K562 (cell line): ENCODE data around the gene USHBP1. TPM values are rescaled to one million over a fixed set of nuclear protein-coding genes. Genes with fewer than 3 reads are reported as not detected.
A peak's percentile ranks its signal among the peaks of the same experiment; 100 is the strongest.

Experiments
- ARID2 ChIP-seq: fragments of 450-650 bp; IDR thresholded peaks from 2 replicates; pipeline ENCODE4 v1.6.1; 2017; ENCODE audit warnings: antibody characterized with exemption, mild to moderate bottlenecking
- BRF2 ChIP-seq: IDR thresholded peaks from 3 replicates; pipeline ENCODE4 v1.6.1; 2011; ENCODE audit warnings: borderline replicate concordance, mild to moderate bottlenecking; ENCODE audit not compliant: insufficient read length, insufficient read depth
- CC2D1A ChIP-seq: fragments of 450-650 bp; IDR thresholded peaks from 2 replicates; pipeline ENCODE4 v1.6.1; 2017; ENCODE audit warnings: mild to moderate bottlenecking
- CCNT2 ChIP-seq: IDR thresholded peaks from 2 replicates; pipeline ENCODE4 v1.6.1; 2011; ENCODE audit warnings: borderline replicate concordance, low read depth, mild to moderate bottlenecking, moderate library complexity, mixed read lengths, low read length; ENCODE audit not compliant: insufficient read length; ENCODE audit errors: extremely low read depth
- KDM5B ChIP-seq: fragments of 200-600 bp; sonication (generic); IDR thresholded peaks from 2 replicates; pipeline ENCODE4 v1.6.1; 2012; ENCODE audit warnings: low read depth, mild to moderate bottlenecking, moderate library complexity, low read length, control low read depth, inconsistent platforms; ENCODE audit not compliant: insufficient replicate concordance
- MYC ChIP-seq, 2 experiments: fragments of 250-450 bp in 1 of 2; sonication (Bioruptor Pico) in 1 of 2; IDR thresholded peaks; 2 replicates each; pipeline versions ENCODE4 v1.5.1 to v1.6.1; 2012 to 2021; ENCODE audit warnings: low read depth in 2 of 2, borderline replicate concordance in 1 of 2, improper control_type of control experiment in 1 of 2, low read length in 1 of 2, mild to moderate bottlenecking in 1 of 2, moderate library complexity in 1 of 2
- NR0B1 ChIP-seq: fragments of 450-650 bp; IDR thresholded peaks from one replicate; pipeline ENCODE4 v1.6.1; 2018; ENCODE audit warnings: mild to moderate bottlenecking, moderate library complexity; ENCODE audit not compliant: partially characterized antibody
- SETDB1 ChIP-seq: IDR thresholded peaks from one replicate; pipeline ENCODE4 v1.6.1; 2012; ENCODE audit warnings: low read length, control low read depth, inconsistent platforms
- SNIP1 ChIP-seq: fragments of 450-650 bp; IDR thresholded peaks from 2 replicates; pipeline ENCODE4 v1.7.1; 2017; ENCODE audit warnings: low read depth, mild to moderate bottlenecking
- ZNF277 ChIP-seq: fragments of 250-450 bp; sonication (Bioruptor Pico); IDR thresholded peaks from 2 replicates; pipeline ENCODE4 v1.8.0; 2022; ENCODE audit warnings: inconsistent platforms, mild to moderate bottlenecking, moderate library complexity, borderline replicate concordance
- polyA plus RNA-seq, 8 experiments: library from polyadenylated mRNA; depleted of rRNA in 4 of 8; stranded (reverse) in 5 of 8; unstranded in 3 of 8; fragments of >200 nt; fragmentation: Nextera tagmentation in 2 of 8; fragmentation: Illumina TruSeq in 1 of 8; extraction: Ambion mirVana in 2 of 8; extraction: Trizol in 1 of 8; gene quantifications; 2 replicates each; pipeline versions ENCODE4 v1.2.1 to v1.2.3, GENCODE V29; 2011 to 2014; ENCODE audit warnings: inconsistent platforms in 1 of 8, missing spikeins in 1 of 8
- total RNA-seq, 7 experiments: library from RNA; depleted of rRNA in 6 of 7; stranded (reverse); fragments of >200 nt in 6 of 7; fragmentation: Illumina TruSeq in 2 of 7; extraction: Trizol in 2 of 7; gene quantifications; 2 replicates each; pipeline versions ENCODE4 v1.2.1 to v1.2.3, GENCODE V29; 2011 to 2021; ENCODE audit warnings: low replicate concordance in 1 of 7
- TF ChIP-seq, protein P1 (sequence below): fragments of 250-450 bp; sonication (Bioruptor Pico); IDR thresholded peaks from 2 replicates; pipeline ENCODE4 v1.9.0; 2021; ENCODE audit warnings: mild to moderate bottlenecking
- TF ChIP-seq, protein P2 (sequence below), 2 experiments: fragments of 450-650 bp; IDR thresholded peaks; 2 replicates each; pipeline ENCODE4 v1.6.1; 2018; ENCODE audit warnings: mild to moderate bottlenecking in 2 of 2, low read depth in 1 of 2; ENCODE audit not compliant: partially characterized antibody in 2 of 2
- TF ChIP-seq, protein P3 (sequence below), 2 experiments: fragments of 450-650 bp in 1 of 2; sonication (generic) in 1 of 2; formaldehyde crosslinking in 1 of 2; IDR thresholded peaks in 1 of 2; conservative IDR thresholded peaks in 1 of 2; 2 replicates each; pipeline versions ENCODE4 v1.6.1 to v1.8.1; 2016 to 2023; ENCODE audit warnings: mild to moderate bottlenecking in 2 of 2, moderate library complexity in 2 of 2, inconsistent platforms in 1 of 2, missing genetic modification reagents in 1 of 2

Gene USHBP1
- total and polyA plus RNA-seq, 9 of the 15 experiments (the other 6 are each of a cell fraction or from before 2014, with no cell fraction given), result 0.03 to 0.10 (median 0.05) TPM; not detected in 5

- no peak for TF ChIP-seq KDM5B
- TF ChIP-seq ZNF277 (CRISPR knock-in tag), result no peak
- TF ChIP-seq, protein P1, sequence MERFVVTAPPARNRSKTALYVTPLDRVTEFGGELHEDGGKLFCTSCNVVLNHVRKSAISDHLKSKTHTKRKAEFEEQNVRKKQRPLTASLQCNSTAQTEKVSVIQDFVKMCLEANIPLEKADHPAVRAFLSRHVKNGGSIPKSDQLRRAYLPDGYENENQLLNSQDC (CRISPR knock-in tag), result no peak
- TF ChIP-seq, protein P2, sequence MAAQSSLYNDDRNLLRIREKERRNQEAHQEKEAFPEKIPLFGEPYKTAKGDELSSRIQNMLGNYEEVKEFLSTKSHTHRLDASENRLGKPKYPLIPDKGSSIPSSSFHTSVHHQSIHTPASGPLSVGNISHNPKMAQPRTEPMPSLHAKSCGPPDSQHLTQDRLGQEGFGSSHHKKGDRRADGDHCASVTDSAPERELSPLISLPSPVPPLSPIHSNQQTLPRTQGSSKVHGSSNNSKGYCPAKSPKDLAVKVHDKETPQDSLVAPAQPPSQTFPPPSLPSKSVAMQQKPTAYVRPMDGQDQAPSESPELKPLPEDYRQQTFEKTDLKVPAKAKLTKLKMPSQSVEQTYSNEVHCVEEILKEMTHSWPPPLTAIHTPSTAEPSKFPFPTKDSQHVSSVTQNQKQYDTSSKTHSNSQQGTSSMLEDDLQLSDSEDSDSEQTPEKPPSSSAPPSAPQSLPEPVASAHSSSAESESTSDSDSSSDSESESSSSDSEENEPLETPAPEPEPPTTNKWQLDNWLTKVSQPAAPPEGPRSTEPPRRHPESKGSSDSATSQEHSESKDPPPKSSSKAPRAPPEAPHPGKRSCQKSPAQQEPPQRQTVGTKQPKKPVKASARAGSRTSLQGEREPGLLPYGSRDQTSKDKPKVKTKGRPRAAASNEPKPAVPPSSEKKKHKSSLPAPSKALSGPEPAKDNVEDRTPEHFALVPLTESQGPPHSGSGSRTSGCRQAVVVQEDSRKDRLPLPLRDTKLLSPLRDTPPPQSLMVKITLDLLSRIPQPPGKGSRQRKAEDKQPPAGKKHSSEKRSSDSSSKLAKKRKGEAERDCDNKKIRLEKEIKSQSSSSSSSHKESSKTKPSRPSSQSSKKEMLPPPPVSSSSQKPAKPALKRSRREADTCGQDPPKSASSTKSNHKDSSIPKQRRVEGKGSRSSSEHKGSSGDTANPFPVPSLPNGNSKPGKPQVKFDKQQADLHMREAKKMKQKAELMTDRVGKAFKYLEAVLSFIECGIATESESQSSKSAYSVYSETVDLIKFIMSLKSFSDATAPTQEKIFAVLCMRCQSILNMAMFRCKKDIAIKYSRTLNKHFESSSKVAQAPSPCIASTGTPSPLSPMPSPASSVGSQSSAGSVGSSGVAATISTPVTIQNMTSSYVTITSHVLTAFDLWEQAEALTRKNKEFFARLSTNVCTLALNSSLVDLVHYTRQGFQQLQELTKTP (IDR thresholded peaks at IDR 0.05; ENCODE audit: low read depth in 1 of 2, partially characterized antibody in 2 of 2), result no peak
- TF ChIP-seq SNIP1, result no peak
- TF ChIP-seq BRF2, result no peak
- TF ChIP-seq SETDB1, result no peak
- TF ChIP-seq, protein P3, sequence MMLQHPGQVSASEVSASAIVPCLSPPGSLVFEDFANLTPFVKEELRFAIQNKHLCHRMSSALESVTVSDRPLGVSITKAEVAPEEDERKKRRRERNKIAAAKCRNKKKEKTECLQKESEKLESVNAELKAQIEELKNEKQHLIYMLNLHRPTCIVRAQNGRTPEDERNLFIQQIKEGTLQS (IDR thresholded peaks at IDR 0.05), result no peak
- TF ChIP-seq, protein P3 (CRISPR knock-in tag; conservative IDR thresholded peaks at IDR 0.05), result no peak
- peak; percentile 41; the same call in 1 of the 2 replicates for TF ChIP-seq ARID2
- no peak for TF ChIP-seq NR0B1
- 0 out of 2 replicates have a peak, but pooled peaks have one; percentile 43 for TF ChIP-seq CC2D1A
- no peak for TF ChIP-seq MYC (IDR thresholded peaks at IDR 0.05; ENCODE audit: low read depth, low read length)
- no peak for TF ChIP-seq MYC (CRISPR knock-in tag; IDR thresholded peaks at IDR 0.05; ENCODE audit: borderline replicate concordance, low read depth)
- no peak for TF ChIP-seq CCNT2
Measured at GRCh38 chr19:17205237-17206140, 59.1 kb downstream of the USHBP1 start (continued).
